Fibroblast of skin of back (primary cell): ENCODE measurements around the gene NPM3.
"Not testable (repeated sequence)": the region's sequence is repeated elsewhere in the genome, so short reads cannot be mapped to it uniquely, and the experiment has no call there.

Experiments
- DNase-seq: peaks from one replicate; pipeline ENCODE4 v3.0.0-alpha.2; 2013

NPM3 gene

GRCh38 chr10:101803511-101803910, 20.3 kb upstream of the NPM3 start:
- DNase-seq, result no peak

GRCh38 chr10:101797403-101798059, 14.3 kb upstream of the NPM3 start:
- DNase-seq, result no peak

DNA sequence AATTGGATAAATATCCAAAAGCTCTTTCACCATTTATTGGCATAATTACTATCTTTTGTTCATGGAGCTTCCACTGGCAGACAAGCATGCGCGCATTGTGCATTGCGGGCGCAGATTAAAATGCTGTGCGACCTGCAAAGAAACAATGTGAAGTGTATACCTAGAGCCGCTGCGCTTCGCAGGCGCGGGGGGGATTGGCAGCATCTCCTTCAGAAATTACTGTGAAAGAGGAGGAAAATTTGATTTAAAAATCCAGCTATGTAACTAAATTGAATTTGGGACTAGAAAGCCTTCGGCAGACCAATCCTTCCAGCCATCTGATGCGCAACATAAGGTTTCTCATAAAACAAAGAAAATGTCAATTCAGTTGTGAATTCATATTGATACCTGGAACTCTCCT, 10.3 kb upstream of the NPM3 start:
- no peak for DNase-seq

DNA sequence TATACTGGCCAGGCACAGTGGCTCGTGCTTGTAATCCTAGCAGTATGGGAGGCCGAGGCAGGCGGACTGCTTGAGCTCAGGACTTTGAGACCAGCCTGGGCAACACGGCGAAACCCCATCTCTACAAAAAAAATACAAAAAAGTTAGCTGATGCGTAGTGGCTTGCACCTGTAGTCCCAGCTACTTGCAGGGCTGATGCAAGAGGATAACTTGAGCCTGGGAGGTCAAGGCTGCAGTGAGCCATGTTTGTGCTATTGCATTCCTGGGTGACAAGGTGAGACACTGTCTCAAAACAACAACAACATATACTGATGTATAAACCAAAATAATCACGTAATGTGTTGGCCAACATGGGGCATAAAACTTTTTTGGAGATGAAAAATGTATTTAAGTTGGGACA, 6.4 kb upstream of the NPM3 start:
- DNase-seq, result no peak

- not testable (repeated sequence) for DNase-seq
These were observed 6.0 kb upstream of the NPM3 start for GRCh38 chr10:101789231-101789630.

- no peak for DNase-seq
These were observed 2.6 kb upstream of the NPM3 start for GRCh38 chr10:101785801-101786200.

- no peak for DNase-seq
These were observed 1.3 kb upstream of the NPM3 start for GRCh38 chr10:101784558-101784957.

DNA sequence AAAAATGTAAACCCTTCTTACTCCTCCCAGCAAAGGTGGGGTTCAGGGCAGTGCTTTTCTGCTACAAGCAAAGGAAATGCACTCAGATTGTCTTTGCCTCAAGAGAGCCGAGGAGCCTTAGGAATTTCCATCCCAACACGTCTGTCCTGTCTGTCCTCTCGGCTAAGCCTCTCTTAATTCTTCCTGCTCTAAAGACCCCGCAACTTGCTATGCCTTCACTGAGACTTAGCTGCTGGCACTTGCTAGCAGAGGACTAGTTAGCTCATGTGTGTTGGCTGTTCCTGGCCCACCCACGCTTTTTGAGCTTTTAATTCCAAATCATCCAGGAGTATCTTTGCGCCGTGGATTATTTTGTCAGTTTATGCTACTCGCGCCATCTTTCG, 481 bp upstream of the NPM3 start:
- DNase-seq, result peak; percentile 8

- DNase-seq, result no peak
These were observed 1.0 kb downstream of the NPM3 start for GRCh38 chr10:101781984-101782810.

DNA sequence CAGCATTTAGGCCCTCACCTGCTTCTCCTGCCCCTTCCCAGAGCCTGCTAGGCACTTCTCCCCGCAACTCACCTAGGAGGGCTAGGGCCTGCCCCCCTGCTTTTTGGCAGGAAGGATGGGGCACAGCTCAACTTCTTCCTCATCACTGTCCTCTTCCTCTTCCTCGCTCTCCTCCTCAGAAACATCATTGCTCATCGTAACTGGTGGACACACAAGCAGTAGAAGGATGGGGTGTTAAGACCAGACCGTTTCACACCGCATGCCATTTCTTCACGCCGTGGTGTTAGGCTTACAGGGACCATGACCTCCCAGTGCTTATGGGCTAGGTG, 1.6 kb downstream of the NPM3 start:
- DNase-seq, result no peak

DNA sequence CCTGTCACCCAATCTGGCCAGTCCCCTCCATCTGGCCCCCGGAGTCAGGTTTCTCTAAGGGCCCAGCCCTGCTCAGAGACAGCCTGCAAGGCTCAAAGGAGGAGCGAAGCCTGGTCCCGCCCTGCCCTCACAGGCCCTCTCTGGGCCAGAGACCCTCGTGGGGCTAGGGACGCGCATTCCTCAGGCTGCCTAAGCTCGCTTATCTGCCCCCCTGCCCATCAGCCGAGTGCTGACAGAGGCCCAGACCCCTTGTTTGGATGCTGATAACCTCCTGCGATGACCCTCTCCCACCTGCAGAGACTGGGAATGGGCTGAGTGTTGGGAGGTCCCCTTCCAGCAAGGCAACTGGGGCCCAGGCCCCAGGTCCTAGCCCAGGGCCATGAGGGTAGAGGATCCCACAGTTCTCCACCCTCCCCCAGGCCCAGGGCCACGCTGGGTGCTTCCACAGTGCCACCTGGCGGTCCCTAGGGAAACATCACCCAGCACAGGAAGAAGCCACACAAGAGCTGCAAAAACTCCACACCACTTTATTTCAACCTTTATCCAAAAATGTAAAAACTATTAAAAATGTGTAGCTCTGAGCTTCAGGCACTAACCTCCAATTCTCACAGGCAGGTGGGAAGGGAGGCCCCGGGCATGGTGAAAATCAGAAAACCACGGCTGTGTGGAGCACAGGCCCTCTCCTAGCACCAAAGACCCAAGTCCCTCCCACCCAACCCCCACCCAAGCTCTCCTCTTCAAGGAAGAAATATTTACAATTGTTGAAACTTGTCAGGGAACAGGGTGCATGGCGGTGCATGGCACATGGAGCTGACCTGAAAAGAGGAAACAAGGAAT, 2.2 kb downstream of the NPM3 start:
- DNase-seq, result peak; percentile 57

- DNase-seq, result no peak
These were observed 2.9 kb downstream of the NPM3 start for GRCh38 chr10:101780187-101780817.

DNA sequence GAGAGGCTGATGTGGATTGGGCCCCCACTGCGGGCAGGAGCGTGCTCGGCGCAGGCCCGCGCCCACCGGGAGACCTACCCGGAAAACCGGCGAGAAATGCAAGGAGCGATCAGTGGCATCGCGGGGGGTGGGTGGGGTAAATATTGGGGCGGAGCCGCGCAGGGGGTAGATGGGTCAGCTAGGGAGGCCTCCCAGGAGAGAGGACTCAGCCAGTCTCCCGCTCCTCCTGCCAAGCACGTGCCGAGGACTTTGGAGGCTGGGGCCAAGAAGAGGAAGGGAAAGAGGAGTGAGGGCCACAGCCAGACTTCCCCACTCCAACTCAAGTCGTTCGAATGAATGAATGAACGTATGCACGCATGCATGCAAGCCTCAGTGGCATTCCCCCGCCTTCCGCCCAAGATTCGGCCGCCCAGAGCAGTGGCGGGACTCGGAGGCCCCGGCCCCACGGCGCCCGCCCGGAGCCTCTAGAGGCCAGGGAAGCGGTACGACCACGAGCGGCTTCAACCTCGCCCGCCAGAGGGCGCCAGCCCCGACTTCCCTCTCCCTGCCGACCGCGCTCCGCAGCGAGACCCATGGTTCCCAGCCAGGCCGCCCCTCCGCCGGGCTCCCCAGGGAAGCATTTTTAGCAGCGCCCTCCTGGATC, 3.6 kb downstream of the NPM3 start:
- peak; percentile 54 for DNase-seq

GRCh38 chr10:101778781-101779543, 4.3 kb downstream of the NPM3 start:
- DNase-seq, result peak; percentile 11

GRCh38 chr10:101778151-101778780, 5.0 kb downstream of the NPM3 start:
- DNase-seq, result no peak

GRCh38 chr10:101777619-101778145, 5.6 kb downstream of the NPM3 start:
- DNase-seq, result no peak

GRCh38 chr10:101776161-101776817, 7.0 kb downstream of the NPM3 start:
- DNase-seq, result no peak

DNA sequence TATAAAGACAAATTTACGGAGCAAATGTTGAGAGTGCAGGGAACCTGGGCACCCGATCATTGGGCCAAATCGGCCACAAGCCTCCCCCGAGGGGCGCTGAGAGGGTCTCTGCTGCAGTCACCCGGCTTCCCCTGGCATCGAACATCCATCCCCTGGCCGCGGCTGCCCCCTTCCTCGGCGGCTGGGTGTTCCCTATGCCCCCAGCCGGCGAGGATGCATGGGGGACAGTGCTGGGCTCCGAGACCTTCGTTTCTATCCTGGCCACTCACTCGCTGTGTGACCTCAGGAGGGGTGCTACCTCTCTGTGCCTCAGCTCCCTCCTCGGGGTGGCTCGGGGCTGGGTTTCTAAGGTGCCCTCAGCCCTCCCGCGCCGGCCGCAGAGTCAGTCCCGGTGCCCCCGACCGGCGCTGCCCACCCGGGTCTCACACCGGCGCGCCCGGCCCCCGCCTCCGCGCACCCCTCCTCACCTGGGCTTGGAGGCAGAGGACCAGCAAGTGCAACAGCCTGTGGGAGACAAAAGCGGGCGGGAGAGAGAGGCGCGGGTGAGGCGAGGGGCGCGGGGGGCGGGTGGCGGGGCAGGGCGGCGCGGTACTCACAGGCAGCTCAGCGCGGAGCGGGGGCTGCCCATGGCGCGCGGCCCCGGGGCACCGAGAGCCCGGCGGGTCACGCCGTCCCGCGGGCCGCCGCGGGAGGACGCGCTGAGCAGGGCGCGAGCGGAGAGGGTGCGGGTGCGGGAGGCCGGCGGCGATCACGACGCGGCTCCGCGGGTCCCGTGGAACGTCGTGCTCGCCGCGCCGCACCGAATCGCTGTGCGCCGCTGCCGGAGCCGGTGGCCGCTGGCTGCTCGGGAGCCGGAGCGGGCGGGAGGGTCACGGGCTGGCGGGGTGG, 7.7 kb downstream of the NPM3 start, which contains the start of gene FGF8:
TSS of gene FGF8 (minus strand) at position 842 of the 888 bp plus-strand sequence. CDS start at position 628, 214 bp downstream.
- DNase-seq, result no peak
